Neural progenitor cell (in vitro differentiated cells): ENCODE measurements around the gene SFSWAP.

Source experiments
- EZH2phosphoT487 ChIP-seq: fragments of 200-600 bp; sonication (generic); IDR thresholded peaks from 2 replicates; pipeline ENCODE4 v1.6.1; 2017; ENCODE audit warnings: antibody characterized with exemption
- TF ChIP-seq, protein P1 (sequence below): fragments of 200-600 bp; sonication (generic); IDR thresholded peaks from 2 replicates; pipeline ENCODE4 v1.5.1; 2017; ENCODE audit warnings: antibody characterized with exemption, mild to moderate bottlenecking

GRCh38 chr12:131840643-131841416 is 129.9 kb downstream of the SFSWAP start:
- TF ChIP-seq, protein P1, sequence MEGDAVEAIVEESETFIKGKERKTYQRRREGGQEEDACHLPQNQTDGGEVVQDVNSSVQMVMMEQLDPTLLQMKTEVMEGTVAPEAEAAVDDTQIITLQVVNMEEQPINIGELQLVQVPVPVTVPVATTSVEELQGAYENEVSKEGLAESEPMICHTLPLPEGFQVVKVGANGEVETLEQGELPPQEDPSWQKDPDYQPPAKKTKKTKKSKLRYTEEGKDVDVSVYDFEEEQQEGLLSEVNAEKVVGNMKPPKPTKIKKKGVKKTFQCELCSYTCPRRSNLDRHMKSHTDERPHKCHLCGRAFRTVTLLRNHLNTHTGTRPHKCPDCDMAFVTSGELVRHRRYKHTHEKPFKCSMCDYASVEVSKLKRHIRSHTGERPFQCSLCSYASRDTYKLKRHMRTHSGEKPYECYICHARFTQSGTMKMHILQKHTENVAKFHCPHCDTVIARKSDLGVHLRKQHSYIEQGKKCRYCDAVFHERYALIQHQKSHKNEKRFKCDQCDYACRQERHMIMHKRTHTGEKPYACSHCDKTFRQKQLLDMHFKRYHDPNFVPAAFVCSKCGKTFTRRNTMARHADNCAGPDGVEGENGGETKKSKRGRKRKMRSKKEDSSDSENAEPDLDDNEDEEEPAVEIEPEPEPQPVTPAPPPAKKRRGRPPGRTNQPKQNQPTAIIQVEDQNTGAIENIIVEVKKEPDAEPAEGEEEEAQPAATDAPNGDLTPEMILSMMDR, result no peak
- no peak for TF ChIP-seq EZH2phosphoT487
